ENCODE data around the gene GARS1. TPM values are rescaled to one million over a fixed set of nuclear protein-coding genes. Genes with fewer than 3 reads are reported as not detected.

GARS1 gene
- total RNA-seq, 5 donors from 2014 or later (not counting 1 experiment from before 2014, with no cell fraction given): 78.8 to 121 (median 114) TPM

DNA sequence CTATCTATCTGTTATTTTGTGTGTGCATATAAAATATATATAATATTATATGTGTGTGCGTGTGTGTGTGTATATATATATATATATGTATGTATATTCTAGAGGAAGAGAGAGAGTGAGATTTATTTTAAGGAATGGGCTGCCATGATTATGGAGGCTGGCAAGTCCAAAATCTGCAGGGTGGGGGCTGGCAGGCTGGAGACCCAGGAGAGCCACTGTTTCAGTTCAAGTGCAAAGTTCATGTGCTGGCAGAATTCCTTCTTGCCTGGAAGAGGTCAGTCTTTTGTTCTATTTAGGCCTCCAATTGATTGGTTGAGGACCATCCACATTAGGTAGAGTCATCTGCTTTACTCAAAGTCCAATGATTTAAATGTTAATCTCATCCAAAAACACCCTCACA is 42.3 kb upstream of the GARS1 start:
- H3K4me3 Mint-ChIP-seq: no peak overlapping the region
- Histone ChIP-seq H3K9me3 (no peaks in the 10 kb centered on the region), H3K27ac (ENCODE audit: low read length) (no peak overlapping the region), H3K4me1 (ENCODE audit: control insufficient read depth in 1 of 2, extremely low read depth in 1 of 2, insufficient read depth in 2 of 2, low read length in 2 of 2) (no peaks in the 10 kb centered on the region), H3K27me3 (replicated peaks in 1 of 2; ENCODE audit: control insufficient read depth in 2 of 2, extremely low read depth in 1 of 2, insufficient read depth in 2 of 2, low read length in 1 of 2) (no peaks in the 10 kb centered on the region), H3K4me3 (ENCODE audit: control insufficient read depth in 1 of 2, extremely low read depth in 1 of 2, low read length in 1 of 2) (no peak overlapping the region), H3K36me3 (ENCODE audit: control insufficient read depth in 2 of 2, extremely low read depth in 1 of 2, insufficient read depth in 1 of 2, low read length in 1 of 2) (peaks cover 6 to 9% of the 10 kb centered on the region in 2 donors)
- no peaks in the 10 kb centered on the region for H3K4me1 Mint-ChIP-seq
- WGBS (ENCODE audit: insufficient coverage): no CpG with 5 or more reads among the region's 1 CpG
- DNase-seq (no peak), ATAC-seq (replicated peaks in 1 of 4) (no peak)
- ChIA-PET CTCF (interaction anchor here (0.6 to 2.1 kb wide), 4 partner anchors 12 to 290 kb away, joined by 3 to 5 read pairs (median 3); no protein-coding TSS in a partner anchor), POLR2A (interaction anchor here in 1 of 2 donors (0.6 kb wide), 1 partner anchor 16 kb away, joined by 3 read pairs; no protein-coding TSS in a partner anchor)
- H3K27me3 Mint-ChIP-seq: no peaks in the 10 kb centered on the region
- no peaks in the 10 kb centered on the region for H3K9me3 Mint-ChIP-seq
- peaks cover 27% of the 10 kb centered on the region for H3K36me3 Mint-ChIP-seq
- H3K27ac Mint-ChIP-seq: no peak overlapping the region

DNA sequence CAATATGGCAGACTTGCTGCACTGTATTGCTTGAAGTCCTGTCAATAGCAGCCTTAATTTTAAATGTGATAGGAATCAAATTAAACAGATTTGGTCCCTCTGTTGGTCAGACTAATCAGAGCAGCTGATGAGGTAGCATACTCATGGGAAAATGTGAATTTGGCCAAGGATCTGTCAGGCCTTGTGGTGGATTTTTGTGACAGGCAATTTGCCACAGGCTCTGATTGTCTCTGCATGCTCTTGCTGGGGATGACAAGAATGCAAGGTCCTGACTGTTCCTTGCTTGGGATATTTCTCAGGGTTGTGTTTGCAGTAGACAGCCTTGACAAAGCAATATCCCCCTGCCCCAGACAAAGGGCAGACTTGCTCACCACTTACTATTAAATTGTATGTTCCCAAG is 41.5 kb upstream of the GARS1 start:
- no peak overlapping the region for H3K27ac Mint-ChIP-seq
- H3K27me3 Mint-ChIP-seq: no peaks in the 10 kb centered on the region
- H3K4me3 Mint-ChIP-seq: no peak overlapping the region
- no peak overlapping the region for H3K4me3 ChIP-seq (ENCODE audit: control insufficient read depth in 1 of 2, extremely low read depth in 1 of 2, low read length in 1 of 2)
- H3K4me1 ChIP-seq (ENCODE audit: control insufficient read depth in 1 of 2, extremely low read depth in 1 of 2, insufficient read depth in 2 of 2, low read length in 2 of 2): no peaks in the 10 kb centered on the region
- H3K27me3 ChIP-seq (replicated peaks in 1 of 2; ENCODE audit: control insufficient read depth in 2 of 2, extremely low read depth in 1 of 2, insufficient read depth in 2 of 2, low read length in 1 of 2): no peaks in the 10 kb centered on the region
- peaks cover 27% of the 10 kb centered on the region for H3K36me3 Mint-ChIP-seq
- ChIA-PET CTCF (no interaction called here), POLR2A (no interaction called here)
- ATAC-seq (replicated peaks in 1 of 4): no peak
- peaks cover 6% of the 10 kb centered on the region in 2 donors for H3K36me3 ChIP-seq (ENCODE audit: control insufficient read depth in 2 of 2, extremely low read depth in 1 of 2, insufficient read depth in 1 of 2, low read length in 1 of 2)
- no peaks in the 10 kb centered on the region for H3K9me3 Mint-ChIP-seq
- no peaks in the 10 kb centered on the region for H3K9me3 ChIP-seq
- H3K27ac ChIP-seq (ENCODE audit: low read length): no peak overlapping the region
- H3K4me1 Mint-ChIP-seq: no peaks in the 10 kb centered on the region
- no peak for DNase-seq

DNA sequence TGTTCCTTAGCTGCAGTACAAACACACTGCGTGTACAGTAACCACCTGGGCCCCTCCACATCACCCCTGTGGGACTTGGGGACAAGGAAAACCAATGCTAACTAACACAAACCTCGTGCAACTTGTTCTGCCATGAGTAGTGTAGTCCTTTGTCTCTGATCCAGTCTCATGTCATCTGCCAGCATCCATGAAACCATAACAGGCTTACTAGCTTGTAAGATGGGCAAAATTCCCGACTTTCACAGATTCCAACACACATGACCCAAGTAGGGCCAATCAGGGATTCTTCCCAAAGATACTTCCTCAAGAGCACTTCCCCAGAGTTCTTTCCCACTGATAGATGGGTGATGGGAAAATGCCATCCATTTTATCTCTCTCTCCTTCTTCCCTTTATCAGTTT is 41.1 kb upstream of the GARS1 start:
- H3K27me3 Mint-ChIP-seq: no peaks in the 10 kb centered on the region
- no peaks in the 10 kb centered on the region for H3K4me1 Mint-ChIP-seq
- 60% methylated on average over 1 of the region's 3 CpGs for WGBS (ENCODE audit: insufficient coverage)
- peaks cover 27% of the 10 kb centered on the region for H3K36me3 Mint-ChIP-seq
- DNase-seq (no peak), ATAC-seq (replicated peaks in 1 of 4) (no peak)
- H3K4me1 ChIP-seq (ENCODE audit: control insufficient read depth in 1 of 2, extremely low read depth in 1 of 2, insufficient read depth in 2 of 2, low read length in 2 of 2): no peaks in the 10 kb centered on the region
- no peak overlapping the region for H3K27ac ChIP-seq (ENCODE audit: low read length)
- H3K27ac Mint-ChIP-seq: no peak overlapping the region
- no peaks in the 10 kb centered on the region for H3K9me3 ChIP-seq
- H3K9me3 Mint-ChIP-seq: no peaks in the 10 kb centered on the region
- no peak overlapping the region for H3K4me3 ChIP-seq (ENCODE audit: control insufficient read depth in 1 of 2, extremely low read depth in 1 of 2, low read length in 1 of 2)
- ChIA-PET CTCF (no interaction called here), POLR2A (no interaction called here)
- peaks cover 6 to 8% of the 10 kb centered on the region in 2 donors for H3K36me3 ChIP-seq (ENCODE audit: control insufficient read depth in 2 of 2, extremely low read depth in 1 of 2, insufficient read depth in 1 of 2, low read length in 1 of 2)
- no peaks in the 10 kb centered on the region for H3K27me3 ChIP-seq (replicated peaks in 1 of 2; ENCODE audit: control insufficient read depth in 2 of 2, extremely low read depth in 1 of 2, insufficient read depth in 2 of 2, low read length in 1 of 2)
- no peak overlapping the region for H3K4me3 Mint-ChIP-seq

DNA sequence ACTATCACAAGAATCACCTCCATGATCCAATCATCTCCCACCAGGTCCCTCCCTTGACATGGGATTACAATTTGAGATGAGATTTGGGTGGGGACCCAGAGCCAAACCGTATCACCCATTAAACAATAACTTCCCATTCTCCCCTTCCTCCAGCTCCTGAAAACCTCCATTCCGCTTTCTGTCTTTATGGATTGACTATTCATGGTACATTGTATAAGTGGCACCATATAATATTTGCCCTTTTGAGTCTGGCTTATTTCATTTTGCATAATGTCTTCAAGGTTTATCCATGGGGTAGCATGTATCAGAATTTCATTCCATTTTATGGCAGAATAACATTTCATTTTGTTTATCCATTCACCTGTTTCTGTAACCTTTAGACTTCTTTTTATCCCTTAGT is 39.2 kb upstream of the GARS1 start:
- no peak for DNase-seq
- H3K27ac ChIP-seq (ENCODE audit: low read length): no peak overlapping the region
- Mint-ChIP-seq H3K27ac (no peak overlapping the region), H3K4me1 (no peaks in the 10 kb centered on the region), H3K4me3 (no peak overlapping the region), H3K27me3 (no peaks in the 10 kb centered on the region), H3K36me3 (peaks cover 16% of the 10 kb centered on the region), H3K9me3 (no peaks in the 10 kb centered on the region)
- no peaks in the 10 kb centered on the region for H3K4me1 ChIP-seq (ENCODE audit: control insufficient read depth in 1 of 2, extremely low read depth in 1 of 2, insufficient read depth in 2 of 2, low read length in 2 of 2)
- CTCF ChIA-PET: no interaction called here
- no peaks in the 10 kb centered on the region for H3K27me3 ChIP-seq (replicated peaks in 1 of 2; ENCODE audit: control insufficient read depth in 2 of 2, extremely low read depth in 1 of 2, insufficient read depth in 2 of 2, low read length in 1 of 2)
- POLR2A ChIA-PET: interaction anchor here in 1 of 2 donors (0.6 kb wide), 1 partner anchor 31 kb away, joined by 6 read pairs; no protein-coding TSS in a partner anchor
- no CpG with 5 or more reads among the region's 2 CpGs for whole genome bisulfite sequencing (ENCODE audit: insufficient coverage)
- peaks cover 4 to 6% of the 10 kb centered on the region in 2 donors for H3K36me3 ChIP-seq (ENCODE audit: control insufficient read depth in 2 of 2, extremely low read depth in 1 of 2, insufficient read depth in 1 of 2, low read length in 1 of 2)
- no peak overlapping the region for H3K4me3 ChIP-seq (ENCODE audit: control insufficient read depth in 1 of 2, extremely low read depth in 1 of 2, low read length in 1 of 2)
- no peak for ATAC-seq (replicated peaks in 1 of 4)
- no peaks in the 10 kb centered on the region for H3K9me3 ChIP-seq

DNA sequence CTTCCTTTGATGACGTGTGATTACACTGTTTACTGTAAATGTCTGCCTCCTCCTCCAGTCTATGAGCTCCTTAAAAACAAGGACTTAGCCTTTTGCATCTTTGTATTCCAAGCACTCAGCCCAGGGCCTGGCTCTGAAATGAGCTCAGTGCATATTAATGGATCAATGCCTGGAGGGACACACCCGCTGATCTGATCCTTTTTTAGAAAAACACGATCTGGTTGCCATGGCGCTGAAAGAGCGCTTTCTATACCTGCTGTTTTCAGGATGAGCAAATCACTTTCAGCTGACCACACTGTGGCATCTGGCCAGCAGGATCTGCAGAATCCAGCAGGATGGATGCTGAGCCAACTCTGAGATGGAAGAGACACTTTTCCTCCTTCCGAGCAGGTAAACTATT is 37.8 kb upstream of the GARS1 start:
- H3K9me3 Mint-ChIP-seq: no peaks in the 10 kb centered on the region
- no peak for ATAC-seq (replicated peaks in 1 of 4)
- Histone ChIP-seq H3K4me3 (ENCODE audit: control insufficient read depth in 1 of 2, extremely low read depth in 1 of 2, low read length in 1 of 2) (no peak overlapping the region), H3K27me3 (replicated peaks in 1 of 2; ENCODE audit: control insufficient read depth in 2 of 2, extremely low read depth in 1 of 2, insufficient read depth in 2 of 2, low read length in 1 of 2) (no peaks in the 10 kb centered on the region), H3K36me3 (ENCODE audit: control insufficient read depth in 2 of 2, extremely low read depth in 1 of 2, insufficient read depth in 1 of 2, low read length in 1 of 2) (peaks cover 11 to 12% of the 10 kb centered on the region in 2 donors), H3K4me1 (ENCODE audit: control insufficient read depth in 1 of 2, extremely low read depth in 1 of 2, insufficient read depth in 2 of 2, low read length in 2 of 2) (no peaks in the 10 kb centered on the region), H3K9me3 (no peaks in the 10 kb centered on the region), H3K27ac (ENCODE audit: low read length) (no peak overlapping the region)
- no peak for DNase-seq
- no peak overlapping the region for H3K4me3 Mint-ChIP-seq
- ChIA-PET CTCF (no interaction called here), POLR2A (no interaction called here)
- H3K27ac Mint-ChIP-seq: no peak overlapping the region
- peaks cover 22% of the 10 kb centered on the region for H3K36me3 Mint-ChIP-seq
- H3K27me3 Mint-ChIP-seq: no peaks in the 10 kb centered on the region
- H3K4me1 Mint-ChIP-seq: no peaks in the 10 kb centered on the region
- WGBS (ENCODE audit: insufficient coverage): 94% methylated on average over 5 of the region's 6 CpGs

DNA sequence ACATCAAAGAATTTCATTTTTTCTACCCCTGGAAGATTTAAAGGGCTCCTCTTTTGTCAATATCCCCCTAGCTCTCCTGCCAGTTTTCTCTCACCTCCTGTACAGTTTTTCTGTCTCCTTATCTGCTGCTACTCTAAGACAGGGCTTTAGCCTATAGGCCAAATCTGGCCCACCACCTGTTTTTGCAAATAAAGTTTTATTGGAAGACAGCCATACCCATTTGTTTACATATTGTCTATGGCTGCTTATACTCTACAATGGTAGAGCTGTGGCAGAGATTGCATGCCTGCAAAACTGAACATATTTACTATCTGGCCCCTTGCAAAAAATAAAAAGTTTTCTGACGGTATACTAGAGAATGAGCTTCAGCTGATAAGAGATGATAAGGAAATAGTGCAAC is 37.4 kb upstream of the GARS1 start:
- H3K27ac ChIP-seq (ENCODE audit: low read length): no peak overlapping the region
- WGBS (ENCODE audit: insufficient coverage): no CpG with 5 or more reads among the region's 1 CpG
- CTCF ChIA-PET: no interaction called here
- H3K9me3 Mint-ChIP-seq: no peaks in the 10 kb centered on the region
- H3K4me3 Mint-ChIP-seq: no peak overlapping the region
- ATAC-seq (replicated peaks in 1 of 4): no peak
- no peak overlapping the region for H3K4me3 ChIP-seq (ENCODE audit: control insufficient read depth in 1 of 2, extremely low read depth in 1 of 2, low read length in 1 of 2)
- H3K27me3 Mint-ChIP-seq: no peaks in the 10 kb centered on the region
- POLR2A ChIA-PET: no interaction called here
- peaks cover 12 to 15% of the 10 kb centered on the region in 2 donors for H3K36me3 ChIP-seq (ENCODE audit: control insufficient read depth in 2 of 2, extremely low read depth in 1 of 2, insufficient read depth in 1 of 2, low read length in 1 of 2)
- DNase-seq: no peak
- no peaks in the 10 kb centered on the region for H3K9me3 ChIP-seq
- H3K4me1 ChIP-seq (ENCODE audit: control insufficient read depth in 1 of 2, extremely low read depth in 1 of 2, insufficient read depth in 2 of 2, low read length in 2 of 2): no peaks in the 10 kb centered on the region
- no peak overlapping the region for H3K27ac Mint-ChIP-seq
- H3K4me1 Mint-ChIP-seq: no peaks in the 10 kb centered on the region
- H3K27me3 ChIP-seq (replicated peaks in 1 of 2; ENCODE audit: control insufficient read depth in 2 of 2, extremely low read depth in 1 of 2, insufficient read depth in 2 of 2, low read length in 1 of 2): no peaks in the 10 kb centered on the region
- H3K36me3 Mint-ChIP-seq: peaks cover 26% of the 10 kb centered on the region

DNA sequence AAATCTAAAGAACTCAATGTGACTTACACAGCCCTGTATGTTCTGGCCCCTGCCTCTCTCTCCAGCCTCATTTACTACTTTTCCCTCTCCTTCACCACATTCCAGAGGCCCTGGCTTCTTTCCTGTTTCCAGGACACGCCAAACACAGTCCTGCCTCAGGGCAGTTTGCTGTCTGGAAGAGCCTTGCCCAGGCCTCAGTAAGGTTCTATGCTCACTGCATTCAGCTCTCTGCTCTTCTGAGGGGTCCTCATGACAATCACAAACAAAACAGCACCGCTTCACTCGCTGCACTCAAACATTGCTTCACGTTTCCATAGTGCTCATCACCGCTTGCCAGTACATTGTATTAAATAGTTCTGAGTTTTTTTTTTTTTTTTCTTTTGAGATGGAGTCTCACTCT is 35.1 kb upstream of the GARS1 start:
- Mint-ChIP-seq H3K4me3 (no peak overlapping the region), H3K4me1 (peaks cover 0 to 6% (median 0%) of the 10 kb centered on the region in 3 donors), H3K36me3 (peaks cover 29% of the 10 kb centered on the region), H3K27me3 (no peaks in the 10 kb centered on the region), H3K9me3 (no peaks in the 10 kb centered on the region), H3K27ac (no peak overlapping the region)
- ChIA-PET POLR2A (no interaction called here), CTCF (interaction anchor here in 1 of 2 donors (1.0 kb wide), 1 partner anchor 10 kb away, joined by 3 read pairs; no protein-coding TSS in a partner anchor)
- ATAC-seq (replicated peaks in 1 of 4): no peak
- WGBS (ENCODE audit: insufficient coverage): 100% methylated on average over 1 of the region's 5 CpGs
- no peaks in the 10 kb centered on the region for H3K4me1 ChIP-seq (ENCODE audit: control insufficient read depth in 1 of 2, extremely low read depth in 1 of 2, insufficient read depth in 2 of 2, low read length in 2 of 2)
- no peaks in the 10 kb centered on the region for H3K27me3 ChIP-seq (replicated peaks in 1 of 2; ENCODE audit: control insufficient read depth in 2 of 2, extremely low read depth in 1 of 2, insufficient read depth in 2 of 2, low read length in 1 of 2)
- no peak overlapping the region for H3K4me3 ChIP-seq (ENCODE audit: control insufficient read depth in 1 of 2, extremely low read depth in 1 of 2, low read length in 1 of 2)
- H3K36me3 ChIP-seq (ENCODE audit: control insufficient read depth in 2 of 2, extremely low read depth in 1 of 2, insufficient read depth in 1 of 2, low read length in 1 of 2): peaks cover 7 to 35% of the 10 kb centered on the region in 2 donors
- DNase-seq: no peak
- no peaks in the 10 kb centered on the region for H3K9me3 ChIP-seq
- H3K27ac ChIP-seq (ENCODE audit: low read length): no peak overlapping the region

Data from T-cell (primary cell).